ENCODE results near the gene FBXO47. TPM values are rescaled to one million over a fixed set of nuclear protein-coding genes. Genes with fewer than 3 reads are reported as not detected.

Gene FBXO47
- total RNA-seq, 1 donor from 2014 or later = not detected

DNA sequence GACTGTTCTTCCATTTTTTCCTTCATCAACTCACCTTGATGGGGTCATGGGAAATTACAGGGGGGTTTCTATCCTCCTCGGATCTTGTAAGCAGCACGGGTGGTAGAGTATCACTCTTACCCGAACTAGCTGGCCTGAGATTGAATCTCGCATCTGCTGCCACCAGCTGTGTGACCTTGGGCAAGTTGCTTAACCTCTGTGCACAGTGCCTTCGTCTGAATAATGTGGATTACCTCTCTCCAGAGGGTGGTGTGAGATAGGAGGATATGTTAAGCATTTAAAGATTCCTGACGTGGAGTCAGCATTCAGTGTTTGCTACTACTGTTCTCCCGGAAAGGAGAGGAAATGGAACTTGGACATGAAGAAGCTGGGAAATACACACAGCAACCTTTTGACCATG lies 72.9 kb downstream of the FBXO47 start:
- no peak for DNase-seq (ENCODE audit: low spot score)
- H3K4me3 Mint-ChIP-seq = peak overlapping the region; percentile 12
- Histone ChIP-seq H3K27me3 (no peaks in the 10 kb centered on the region), H2AFZ (replicated peaks) (no peak overlapping the region), H3K79me2 (ENCODE audit: low read depth) (peaks cover under 1% of the 10 kb centered on the region), H3K4me2 (no peak overlapping the region), H3F3A (ENCODE audit: low read depth) (peaks cover 20% of the 10 kb centered on the region), H3K4me1 (peaks cover 42% of the 10 kb centered on the region), H3K9ac (no peak overlapping the region), H4K20me1 (ENCODE audit: low read depth) (peaks cover 35% of the 10 kb centered on the region), H3K4me3 (no peak overlapping the region), H3K36me3 (no peaks in the 10 kb centered on the region), H3K27ac (no peak overlapping the region), H3K9me3 (ENCODE audit: low read depth) (no peaks in the 10 kb centered on the region)
- H3K27ac Mint-ChIP-seq = peak overlapping the region; percentile 24
- peaks cover 9% of the 10 kb centered on the region for H3K36me3 Mint-ChIP-seq
- peaks cover 5% of the 10 kb centered on the region for H3K27me3 Mint-ChIP-seq (ENCODE audit: insufficient read depth, low read depth)
- TF ChIP-seq EZH2phosphoT487 (IDR thresholded peaks at IDR 0.05) = no peak
- TF ChIP-seq, protein P1, sequence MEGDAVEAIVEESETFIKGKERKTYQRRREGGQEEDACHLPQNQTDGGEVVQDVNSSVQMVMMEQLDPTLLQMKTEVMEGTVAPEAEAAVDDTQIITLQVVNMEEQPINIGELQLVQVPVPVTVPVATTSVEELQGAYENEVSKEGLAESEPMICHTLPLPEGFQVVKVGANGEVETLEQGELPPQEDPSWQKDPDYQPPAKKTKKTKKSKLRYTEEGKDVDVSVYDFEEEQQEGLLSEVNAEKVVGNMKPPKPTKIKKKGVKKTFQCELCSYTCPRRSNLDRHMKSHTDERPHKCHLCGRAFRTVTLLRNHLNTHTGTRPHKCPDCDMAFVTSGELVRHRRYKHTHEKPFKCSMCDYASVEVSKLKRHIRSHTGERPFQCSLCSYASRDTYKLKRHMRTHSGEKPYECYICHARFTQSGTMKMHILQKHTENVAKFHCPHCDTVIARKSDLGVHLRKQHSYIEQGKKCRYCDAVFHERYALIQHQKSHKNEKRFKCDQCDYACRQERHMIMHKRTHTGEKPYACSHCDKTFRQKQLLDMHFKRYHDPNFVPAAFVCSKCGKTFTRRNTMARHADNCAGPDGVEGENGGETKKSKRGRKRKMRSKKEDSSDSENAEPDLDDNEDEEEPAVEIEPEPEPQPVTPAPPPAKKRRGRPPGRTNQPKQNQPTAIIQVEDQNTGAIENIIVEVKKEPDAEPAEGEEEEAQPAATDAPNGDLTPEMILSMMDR (IDR thresholded peaks at IDR 0.05) = no peak
- TF ChIP-seq EZH2 (IDR thresholded peaks at IDR 0.05) = no peak
- no peaks in the 10 kb centered on the region for H3K9me3 Mint-ChIP-seq
- H3K4me1 Mint-ChIP-seq = peaks cover 56% of the 10 kb centered on the region

- Histone ChIP-seq H3K9ac (no peak overlapping the region), H3K27me3 (no peaks in the 10 kb centered on the region), H2AFZ (replicated peaks) (no peak overlapping the region), H3K4me3 (no peak overlapping the region), H3K9me3 (ENCODE audit: low read depth) (no peaks in the 10 kb centered on the region), H4K20me1 (ENCODE audit: low read depth) (peaks cover 35% of the 10 kb centered on the region), H3K4me1 (peaks cover 38% of the 10 kb centered on the region), H3K27ac (no peak overlapping the region), H3F3A (ENCODE audit: low read depth) (peaks cover 20% of the 10 kb centered on the region), H3K36me3 (no peaks in the 10 kb centered on the region), H3K4me2 (no peak overlapping the region), H3K79me2 (ENCODE audit: low read depth) (peaks cover 6% of the 10 kb centered on the region)
- TF ChIP-seq EZH2phosphoT487 (IDR thresholded peaks at IDR 0.05) = no peak
- TF ChIP-seq, protein P1 (IDR thresholded peaks at IDR 0.05) = no peak
- no peak for TF ChIP-seq EZH2 (IDR thresholded peaks at IDR 0.05)
- Mint-ChIP-seq H3K27ac (no peak overlapping the region), H3K9me3 (no peaks in the 10 kb centered on the region), H3K27me3 (ENCODE audit: insufficient read depth, low read depth) (peaks cover 5% of the 10 kb centered on the region), H3K36me3 (peaks cover 9% of the 10 kb centered on the region), H3K4me3 (no peak overlapping the region), H3K4me1 (peaks cover 56% of the 10 kb centered on the region)
- DNase-seq (ENCODE audit: low spot score) = peak; percentile 13
These were observed 73.6 kb downstream of the FBXO47 start for GRCh38 chr17:38893607-38894006.

- Histone ChIP-seq H3K27ac (no peak overlapping the region), H3K4me1 (peaks cover 33% of the 10 kb centered on the region), H3K9me3 (ENCODE audit: low read depth) (no peaks in the 10 kb centered on the region), H3K36me3 (no peaks in the 10 kb centered on the region), H3F3A (ENCODE audit: low read depth) (peaks cover 19% of the 10 kb centered on the region), H3K9ac (no peak overlapping the region), H3K4me2 (no peak overlapping the region), H3K4me3 (no peak overlapping the region), H3K79me2 (ENCODE audit: low read depth) (peaks cover 6% of the 10 kb centered on the region), H4K20me1 (ENCODE audit: low read depth) (peaks cover 35% of the 10 kb centered on the region), H2AFZ (replicated peaks) (no peak overlapping the region), H3K27me3 (no peaks in the 10 kb centered on the region)
- Mint-ChIP-seq H3K27me3 (ENCODE audit: insufficient read depth, low read depth) (peaks cover 5% of the 10 kb centered on the region), H3K36me3 (peaks cover 7% of the 10 kb centered on the region), H3K27ac (no peak overlapping the region), H3K9me3 (no peaks in the 10 kb centered on the region), H3K4me1 (peaks cover 51% of the 10 kb centered on the region), H3K4me3 (no peak overlapping the region)
- DNase-seq (ENCODE audit: low spot score) = no peak
- TF ChIP-seq EZH2phosphoT487 (IDR thresholded peaks at IDR 0.05) = no peak
- TF ChIP-seq EZH2 (IDR thresholded peaks at IDR 0.05) = no peak
- TF ChIP-seq, protein P1 (IDR thresholded peaks at IDR 0.05) = no peak
These were observed 74.1 kb downstream of the FBXO47 start for GRCh38 chr17:38893113-38893512.
